H9 (cell line): ENCODE results near the gene CCR4. TPM values are rescaled to one million over a fixed set of nuclear protein-coding genes. Genes with fewer than 3 reads are reported as not detected.

Source experiments
- DNase-seq: peaks from one replicate; pipeline ENCODE4 v3.0.0-alpha.2; 2017
- H2AFZ ChIP-seq: one replicate; pipeline ENCODE4 v1.6.1; 2013; ENCODE audit warnings: mild to moderate bottlenecking, low read length, control low read depth, moderate library complexity
- H2AK5ac ChIP-seq: 2 replicates; pipeline ENCODE4 v1.6.1; 2013; ENCODE audit warnings: low read length, control low read depth, mixed read lengths; ENCODE audit not compliant: insufficient read length
- H2BK120ac ChIP-seq: one replicate; pipeline ENCODE4 v1.6.1; 2013; ENCODE audit warnings: low read depth, mild to moderate bottlenecking, low read length, control low read depth, inconsistent platforms; ENCODE audit not compliant: poor library complexity, severe bottlenecking
- H2BK12ac ChIP-seq: 2 replicates; pipeline ENCODE4 v1.6.1; 2013; ENCODE audit warnings: low read length, control low read depth, mixed read lengths, low read depth; ENCODE audit not compliant: insufficient read length
- H2BK15ac ChIP-seq: 2 replicates; pipeline ENCODE4 v1.6.1; 2013; ENCODE audit warnings: low read depth, low read length, control low read depth
- H2BK20ac ChIP-seq: one replicate; pipeline ENCODE4 v1.6.1; 2013; ENCODE audit warnings: low read depth, mild to moderate bottlenecking, low read length, control low read depth, inconsistent platforms; ENCODE audit not compliant: poor library complexity, severe bottlenecking
- H2BK5ac ChIP-seq: 2 replicates; pipeline ENCODE4 v1.6.1; 2013; ENCODE audit warnings: low read length, control low read depth, mixed read lengths; ENCODE audit not compliant: insufficient read length
- H3K14ac ChIP-seq: 2 replicates; pipeline ENCODE4 v1.6.1; 2013; ENCODE audit warnings: low read length, control low read depth; ENCODE audit not compliant: insufficient read depth
- H3K18ac ChIP-seq: 2 replicates; pipeline ENCODE4 v1.6.1; 2013; ENCODE audit warnings: low read depth, mild to moderate bottlenecking, mixed read lengths, low read length, control low read depth; ENCODE audit not compliant: insufficient read length
- H3K23ac ChIP-seq: 2 replicates; pipeline ENCODE4 v1.6.1; 2013; ENCODE audit warnings: low read length, control low read depth, mixed read lengths, low read depth; ENCODE audit not compliant: insufficient read length
- H3K23me2 ChIP-seq: 2 replicates; pipeline ENCODE4 v1.6.1; 2013; ENCODE audit warnings: low read depth, mild to moderate bottlenecking, mixed read lengths, low read length, control low read depth; ENCODE audit not compliant: insufficient read length, poor library complexity, severe bottlenecking
- H3K27ac ChIP-seq: 2 replicates; pipeline ENCODE4 v1.5.1; 2013; ENCODE audit warnings: low read length, control low read depth, mixed read lengths, low read depth; ENCODE audit not compliant: insufficient read length
- H3K27me3 ChIP-seq: 2 replicates; pipeline ENCODE4 v1.6.1; 2013; ENCODE audit warnings: low read length, control low read depth, inconsistent platforms; ENCODE audit not compliant: insufficient read depth
- H3K4ac ChIP-seq: 2 replicates; pipeline ENCODE4 v1.6.1; 2013; ENCODE audit warnings: low read depth, mild to moderate bottlenecking, control low read depth, inconsistent platforms, low read length, moderate library complexity
- H3K4me1 ChIP-seq: 2 replicates; pipeline ENCODE4 v1.6.1; 2013; ENCODE audit warnings: low read length, control low read depth, inconsistent platforms; ENCODE audit not compliant: insufficient read depth
- H3K4me2 ChIP-seq: 2 replicates; pipeline ENCODE4 v1.6.1; 2013; ENCODE audit warnings: low read length, control low read depth, mixed read lengths; ENCODE audit not compliant: insufficient read length, insufficient read depth
- H3K56ac ChIP-seq: 2 replicates; pipeline ENCODE4 v1.6.1; 2013; ENCODE audit warnings: low read depth, mild to moderate bottlenecking, mixed read lengths, low read length, control low read depth; ENCODE audit not compliant: insufficient read length
- H3K79me1 ChIP-seq: 2 replicates; pipeline ENCODE4 v1.6.1; 2013; ENCODE audit warnings: low read depth, mild to moderate bottlenecking, moderate library complexity, low read length, control low read depth, inconsistent platforms; ENCODE audit not compliant: insufficient read depth, poor library complexity, severe bottlenecking
- H3K79me2 ChIP-seq: 2 replicates; pipeline ENCODE4 v1.6.1; 2013; ENCODE audit warnings: low read length, control low read depth, inconsistent platforms; ENCODE audit not compliant: insufficient read depth
- H3K9ac ChIP-seq: 2 replicates; pipeline ENCODE4 v1.6.1; 2013; ENCODE audit warnings: low read length, control low read depth, mixed read lengths; ENCODE audit not compliant: insufficient read length; ENCODE audit errors: extremely low read depth
- H3K9me3 ChIP-seq: one replicate; pipeline ENCODE4 v1.6.1; 2013; ENCODE audit warnings: low read depth, low read length, inconsistent platforms; ENCODE audit not compliant: control insufficient read depth
- H3T11ph ChIP-seq: one replicate; pipeline ENCODE4 v1.6.1; 2013; ENCODE audit warnings: mild to moderate bottlenecking, low read length, control low read depth, inconsistent platforms
- H4K20me1 ChIP-seq: one replicate; pipeline ENCODE4 v1.6.1; 2013; ENCODE audit not compliant: control insufficient read depth, insufficient read length, insufficient read depth
- H4K5ac ChIP-seq: 2 replicates; pipeline ENCODE4 v1.6.1; 2013; ENCODE audit warnings: low read depth, mild to moderate bottlenecking, mixed read lengths, low read length, control low read depth; ENCODE audit not compliant: insufficient read length
- H4K8ac ChIP-seq: replicated peaks from 2 replicates; pipeline ENCODE4 v1.6.1; 2013; ENCODE audit warnings: low read length, control low read depth, mixed read lengths, low read depth; ENCODE audit not compliant: insufficient read length
- H4K91ac ChIP-seq: 2 replicates; pipeline ENCODE4 v1.6.1; 2013; ENCODE audit warnings: low read depth, mild to moderate bottlenecking, moderate library complexity, mixed read lengths, low read length, control low read depth; ENCODE audit not compliant: insufficient read length
- H3K27ac Mint-ChIP-seq, 3 experiments: 2 replicates in 2 of 3; 3 replicates in 1 of 3; pipeline ENCODE4 v1.8.0; 2020 to 2021; ENCODE audit warnings: mixed read lengths in 3 of 3, mild to moderate bottlenecking in 1 of 3, moderate library complexity in 1 of 3
- H3K27me3 Mint-ChIP-seq: 2 replicates; pipeline ENCODE4 v1.8.0; 2021; ENCODE audit warnings: low read depth, mild to moderate bottlenecking, moderate library complexity, mixed read lengths
- H3K36me3 Mint-ChIP-seq, 3 experiments: 2 replicates in 2 of 3; 3 replicates in 1 of 3; pipeline ENCODE4 v1.8.0; 2020 to 2021; ENCODE audit warnings: low read depth in 3 of 3, mixed read lengths in 3 of 3; ENCODE audit not compliant: insufficient read depth in 1 of 3
- H3K4me1 Mint-ChIP-seq, 2 experiments: 2 replicates each; pipeline ENCODE4 v1.8.0; 2020; ENCODE audit warnings: mixed read lengths in 2 of 2
- H3K4me3 Mint-ChIP-seq, 2 experiments: 2 replicates in 1 of 2; 3 replicates in 1 of 2; pipeline ENCODE4 v1.8.0; 2020 to 2021; ENCODE audit warnings: mild to moderate bottlenecking in 2 of 2, mixed read lengths in 2 of 2, moderate library complexity in 1 of 2
- H3K9me3 Mint-ChIP-seq, 2 experiments: 2 replicates in 1 of 2; 3 replicates in 1 of 2; pipeline ENCODE4 v1.8.0; 2020; ENCODE audit warnings: mild to moderate bottlenecking in 2 of 2, mixed read lengths in 2 of 2, moderate library complexity in 1 of 2
- CTCF ChIP-seq: fragments of 200-600 bp; sonication (generic); conservative IDR thresholded peaks from 3 replicates; pipeline ENCODE4 v1.8.0; 2021; ENCODE audit warnings: antibody characterized with exemption, mild to moderate bottlenecking
- WGBS: extraction: QIAGEN DNeasy Blood & Tissue Kit; methylation state at CpG from one replicate; pipeline ENCODE4 v1.1.7; 2013; ENCODE audit warnings: missing lambda C conversion rate, low lambda C conversion rate, mixed read lengths; ENCODE audit not compliant: insufficient read length; ENCODE audit errors: extremely low coverage; 5-methylcytosine and 5-hydroxymethylcytosine counted together
- total RNA-seq: library from RNA; stranded (reverse); gene quantifications from 2 replicates; pipeline ENCODE4 v1.2.1, GENCODE V29; 2021

The CCR4 gene
- total RNA-seq, 1 experiment from 2014 or later = 0.07 TPM

- no peak overlapping the region for H2BK15ac ChIP-seq
- H3K79me1 ChIP-seq = no peaks in the 10 kb centered on the region
- H3K9ac ChIP-seq = no peak overlapping the region
- no peak overlapping the region for H3K56ac ChIP-seq
- peaks cover 11 to 23% (median 17%) of the 10 kb centered on the region in 3 experiments for H3K36me3 Mint-ChIP-seq
- peak; percentile 15; the same call in 2 of the 3 replicates for TF ChIP-seq CTCF
- H2AFZ ChIP-seq = no peak overlapping the region
- H3K27ac ChIP-seq = no peak overlapping the region
- H3K9me3 Mint-ChIP-seq = peaks cover 23 to 30% of the 10 kb centered on the region in 2 experiments
- no peak overlapping the region for H3T11ph ChIP-seq
- no peak overlapping the region for H4K91ac ChIP-seq
- no peak overlapping the region for H2BK5ac ChIP-seq
- no peaks in the 10 kb centered on the region for H3K79me2 ChIP-seq
- peaks cover 4 to 7% of the 10 kb centered on the region in 2 experiments for H3K4me1 Mint-ChIP-seq
- H3K27me3 Mint-ChIP-seq = peaks cover 4% of the 10 kb centered on the region; the same call in 1 of the 2 replicates
- no peak overlapping the region for H2BK20ac ChIP-seq
- H2BK120ac ChIP-seq = no peak overlapping the region
- H3K14ac ChIP-seq = no peak overlapping the region
- H4K20me1 ChIP-seq = no peaks in the 10 kb centered on the region
- peaks cover 14% of the 10 kb centered on the region for H3K9me3 ChIP-seq
- H3K4me2 ChIP-seq = no peak overlapping the region
- H3K27ac Mint-ChIP-seq = no peak overlapping the region
- DNase-seq = no peak
- H4K5ac ChIP-seq = no peak overlapping the region
- H4K8ac ChIP-seq = no peak overlapping the region
- no peak overlapping the region for H2BK12ac ChIP-seq
- H3K27me3 ChIP-seq = no peaks in the 10 kb centered on the region
- no peak overlapping the region for H2AK5ac ChIP-seq
- no peak overlapping the region for H3K23ac ChIP-seq
- H3K18ac ChIP-seq = no peak overlapping the region
- H3K4ac ChIP-seq = no peak overlapping the region
- no peak overlapping the region for H3K4me3 Mint-ChIP-seq
- H3K23me2 ChIP-seq = no peaks in the 10 kb centered on the region
- no CpG with 5 or more reads among the region's 3 CpGs for WGBS
- no peaks in the 10 kb centered on the region for H3K4me1 ChIP-seq
Measured at GRCh38 chr3:32968166-32968919, 16.9 kb downstream of the CCR4 start.
